ENCODE measurements around the gene TNFSF10.
"Not testable (repeated sequence)": the region's sequence is repeated elsewhere in the genome, so short reads cannot be mapped to it uniquely, and the experiment has no call there.

GRCh38 chr3:172521837-172522726, 1.1 kb downstream of the TNFSF10 start:
- not testable (repeated sequence) for TF ChIP-seq CTCF (conservative IDR thresholded peaks at IDR 0.05 in 1 of 2, IDR thresholded peaks at IDR 0.05 in 1 of 2; ENCODE audit: extremely low read depth in 1 of 2, insufficient read depth in 1 of 2, low read depth in 1 of 2, low read length in 2 of 2); EZH2 (IDR thresholded peaks at IDR 0.05; ENCODE audit: borderline replicate concordance, low read length)
